IMR-90 (cell line): Measurements from ENCODE around the gene CADM2.

Experiments
- CEBPB ChIP-seq: IDR thresholded peaks from 2 replicates; pipeline ENCODE4 v1.6.1; 2012; ENCODE audit warnings: low read depth, low read length, improper control_type of control experiment
- RCOR1 ChIP-seq: IDR thresholded peaks from 2 replicates; pipeline ENCODE4 v1.6.1; 2012; ENCODE audit warnings: mild to moderate bottlenecking, low read length, improper control_type of control experiment; ENCODE audit not compliant: insufficient replicate concordance
- TF ChIP-seq, protein P1 (sequence below): conservative IDR thresholded peaks from 2 replicates; pipeline ENCODE4 v1.5.1; 2012; ENCODE audit warnings: mild to moderate bottlenecking, low read depth, low read length, improper control_type of control experiment

DNA sequence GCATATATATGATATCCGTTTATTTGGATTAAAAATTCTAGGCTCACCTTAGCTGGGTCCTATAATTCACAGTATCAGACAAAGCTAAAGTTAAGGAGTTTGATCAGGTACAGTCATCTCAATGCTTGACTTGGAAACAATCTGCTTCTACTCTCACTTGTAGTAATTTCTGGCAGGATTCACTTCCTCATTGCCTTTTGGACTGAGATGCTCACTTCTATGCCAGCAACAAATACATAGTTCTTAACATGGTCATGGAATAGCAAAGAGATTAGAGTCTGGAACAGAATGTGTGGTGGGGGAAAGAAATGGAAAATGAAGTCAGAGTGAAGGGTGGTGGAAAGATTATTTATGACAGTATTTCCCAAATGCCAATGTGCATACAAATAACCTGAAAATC, 693.6 kb downstream of the CADM2 start:
- TF ChIP-seq, protein P1, sequence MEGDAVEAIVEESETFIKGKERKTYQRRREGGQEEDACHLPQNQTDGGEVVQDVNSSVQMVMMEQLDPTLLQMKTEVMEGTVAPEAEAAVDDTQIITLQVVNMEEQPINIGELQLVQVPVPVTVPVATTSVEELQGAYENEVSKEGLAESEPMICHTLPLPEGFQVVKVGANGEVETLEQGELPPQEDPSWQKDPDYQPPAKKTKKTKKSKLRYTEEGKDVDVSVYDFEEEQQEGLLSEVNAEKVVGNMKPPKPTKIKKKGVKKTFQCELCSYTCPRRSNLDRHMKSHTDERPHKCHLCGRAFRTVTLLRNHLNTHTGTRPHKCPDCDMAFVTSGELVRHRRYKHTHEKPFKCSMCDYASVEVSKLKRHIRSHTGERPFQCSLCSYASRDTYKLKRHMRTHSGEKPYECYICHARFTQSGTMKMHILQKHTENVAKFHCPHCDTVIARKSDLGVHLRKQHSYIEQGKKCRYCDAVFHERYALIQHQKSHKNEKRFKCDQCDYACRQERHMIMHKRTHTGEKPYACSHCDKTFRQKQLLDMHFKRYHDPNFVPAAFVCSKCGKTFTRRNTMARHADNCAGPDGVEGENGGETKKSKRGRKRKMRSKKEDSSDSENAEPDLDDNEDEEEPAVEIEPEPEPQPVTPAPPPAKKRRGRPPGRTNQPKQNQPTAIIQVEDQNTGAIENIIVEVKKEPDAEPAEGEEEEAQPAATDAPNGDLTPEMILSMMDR = no peak
- no peak for TF ChIP-seq RCOR1
- no peak for TF ChIP-seq CEBPB
